GM12873 (cell line): Measurements from ENCODE around the gene ABHD14A.

ENCODE experiments used
- CTCF ChIP-seq: IDR thresholded peaks from 2 replicates; pipeline ENCODE4 v1.5.1; 2012; ENCODE audit warnings: low read depth, mild to moderate bottlenecking, moderate library complexity, low read length, control low read depth; ENCODE audit not compliant: insufficient read depth; ENCODE audit errors: missing control alignments

ABHD14A gene

DNA sequence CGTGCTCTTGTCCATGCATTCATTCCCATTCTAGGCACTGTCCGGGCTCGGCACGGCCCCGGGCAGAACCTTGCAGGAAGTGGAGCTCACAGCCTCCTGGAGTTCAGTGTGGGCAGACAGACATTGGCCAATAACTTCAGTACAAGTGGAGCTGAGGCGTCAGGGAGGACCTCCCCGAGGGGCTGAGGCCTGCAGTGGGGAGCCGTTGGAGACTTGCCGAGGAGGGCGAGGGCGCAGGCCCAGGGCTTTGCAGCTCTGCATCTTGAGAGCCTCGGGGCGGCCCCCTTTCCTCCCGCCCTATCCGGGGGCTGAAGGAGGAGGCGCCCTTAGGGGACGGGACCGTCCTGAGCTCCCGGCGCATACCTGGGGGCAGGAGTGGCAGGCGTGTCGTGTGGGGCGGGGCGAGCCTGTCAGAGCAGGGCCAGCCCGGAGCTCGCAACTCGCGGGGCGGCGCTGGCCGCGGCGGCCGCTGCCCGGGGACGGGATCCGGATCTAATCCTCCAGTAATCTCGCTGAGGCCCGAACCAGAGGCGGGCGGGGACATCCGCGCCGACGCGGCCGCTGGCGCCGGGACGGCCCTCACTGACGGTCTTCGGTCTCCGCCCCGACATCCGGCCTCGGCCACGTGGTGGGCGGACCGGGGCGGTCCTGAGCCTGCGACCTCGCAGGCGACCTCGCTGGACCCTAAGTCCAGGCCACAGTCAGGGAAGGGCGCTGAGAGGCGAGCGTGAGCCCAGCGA is 8.1 kb downstream of the ABHD14A start, which contains the start of gene ACY1:
Gene ACY1 (plus strand): TSS at position 698 of the 740 bp plus-strand sequence. CDS start 530 bp downstream, outside the sequence.
- TF ChIP-seq CTCF = no peak

DNA sequence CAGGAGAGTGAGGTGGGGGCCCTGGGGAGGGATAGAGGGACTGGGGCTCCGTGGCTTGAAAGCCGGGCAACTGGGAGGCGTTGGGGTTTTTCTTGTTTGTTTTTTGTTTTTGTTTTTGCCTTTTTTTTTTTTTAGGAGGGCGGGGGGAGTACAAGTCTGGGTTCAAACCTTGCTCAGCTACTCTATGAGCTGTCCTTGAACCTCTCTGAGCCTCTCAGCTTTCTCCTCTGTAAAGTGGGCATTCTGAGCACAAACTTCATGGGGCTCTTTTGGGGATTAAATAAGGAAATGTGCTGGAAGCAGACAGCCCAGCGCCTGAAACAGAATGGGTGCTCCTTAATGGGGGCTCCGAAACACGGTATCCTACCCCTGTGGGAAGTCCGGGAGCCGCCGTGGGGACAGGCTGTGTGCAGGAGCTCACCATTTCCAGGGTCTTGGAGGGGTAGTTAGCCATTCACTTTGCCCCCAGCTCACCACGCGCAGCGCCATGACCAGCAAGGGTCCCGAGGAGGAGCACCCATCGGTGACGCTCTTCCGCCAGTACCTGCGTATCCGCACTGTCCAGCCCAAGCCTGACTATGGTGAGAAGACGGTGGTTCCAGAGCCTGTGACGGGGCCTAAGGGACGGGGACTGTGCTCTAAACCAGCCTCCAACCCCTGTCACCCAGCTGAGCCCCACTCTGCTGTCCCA is 8.9 kb downstream of the ABHD14A start:
- no peak for TF ChIP-seq CTCF

GRCh38 chr3:51984269-51984647 is 9.4 kb downstream of the ABHD14A start:
- no peak for TF ChIP-seq CTCF

GRCh38 chr3:51985063-51985462 is 10.2 kb downstream of the ABHD14A start:
- no peak for TF ChIP-seq CTCF

DNA sequence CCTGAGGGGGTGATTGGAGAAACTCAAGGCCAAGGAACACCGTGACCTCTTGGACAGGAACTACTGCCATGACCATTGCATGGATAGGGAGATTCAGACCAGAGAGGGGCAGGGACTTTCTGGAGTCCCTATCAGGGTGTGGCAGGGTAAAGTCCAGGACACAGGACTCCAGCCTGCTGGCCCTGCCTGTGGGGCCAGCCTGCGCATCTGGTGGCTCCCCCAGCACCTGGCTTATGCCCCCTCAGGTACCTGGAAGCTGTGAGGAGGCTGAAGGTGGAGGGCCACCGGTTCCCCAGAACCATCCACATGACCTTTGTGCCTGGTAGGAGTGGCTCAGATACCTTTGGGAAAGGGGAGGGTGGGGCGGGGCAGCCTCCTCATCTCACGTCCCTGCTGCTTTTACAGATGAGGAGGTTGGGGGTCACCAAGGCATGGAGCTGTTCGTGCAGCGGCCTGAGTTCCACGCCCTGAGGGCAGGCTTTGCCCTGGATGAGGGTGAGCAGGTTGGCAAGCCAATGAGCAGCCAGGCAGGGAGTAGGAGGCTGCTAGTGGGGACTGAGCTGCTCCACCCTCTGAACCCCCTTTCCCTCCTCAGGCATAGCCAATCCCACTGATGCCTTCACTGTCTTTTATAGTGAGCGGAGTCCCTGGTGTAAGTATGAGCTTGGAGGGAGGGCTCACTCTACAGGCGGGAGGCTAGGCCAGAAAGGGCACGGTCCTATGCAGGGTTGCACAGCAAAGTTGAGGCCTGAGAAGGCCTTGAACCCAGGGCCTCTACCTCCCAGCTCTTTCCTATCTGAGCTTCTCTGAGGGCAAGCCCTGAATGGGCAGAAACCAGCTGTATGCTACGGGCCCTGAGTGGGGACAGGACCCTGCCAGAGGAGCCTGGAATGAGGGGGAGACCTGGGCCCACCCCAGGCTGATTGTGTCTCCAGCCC is 11.4 kb downstream of the ABHD14A start:
- TF ChIP-seq CTCF = no peak

DNA sequence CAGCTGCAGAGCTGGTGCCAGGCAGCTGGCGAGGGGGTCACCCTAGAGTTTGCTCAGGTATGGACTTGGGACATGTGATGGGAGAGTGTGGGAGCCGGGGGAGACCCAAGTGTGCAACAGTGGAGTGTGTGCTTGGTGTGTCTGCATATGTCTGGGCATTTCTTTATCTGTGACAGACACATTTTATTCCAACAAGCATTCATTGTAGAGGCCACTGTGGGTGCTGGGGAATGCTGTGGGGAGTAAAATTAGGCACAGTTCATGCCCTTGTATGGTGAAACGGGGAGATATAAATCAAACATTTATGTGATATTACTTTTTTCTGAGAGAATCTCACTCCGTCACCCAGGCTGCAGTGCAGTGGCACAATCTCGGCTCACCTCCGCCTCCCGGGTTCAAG is 12.7 kb downstream of the ABHD14A start:
- TF ChIP-seq CTCF = no peak
